Measurements from ENCODE around the gene GSE1.
A peak's percentile ranks its signal among the peaks of the same experiment; 100 is the strongest.

DNA sequence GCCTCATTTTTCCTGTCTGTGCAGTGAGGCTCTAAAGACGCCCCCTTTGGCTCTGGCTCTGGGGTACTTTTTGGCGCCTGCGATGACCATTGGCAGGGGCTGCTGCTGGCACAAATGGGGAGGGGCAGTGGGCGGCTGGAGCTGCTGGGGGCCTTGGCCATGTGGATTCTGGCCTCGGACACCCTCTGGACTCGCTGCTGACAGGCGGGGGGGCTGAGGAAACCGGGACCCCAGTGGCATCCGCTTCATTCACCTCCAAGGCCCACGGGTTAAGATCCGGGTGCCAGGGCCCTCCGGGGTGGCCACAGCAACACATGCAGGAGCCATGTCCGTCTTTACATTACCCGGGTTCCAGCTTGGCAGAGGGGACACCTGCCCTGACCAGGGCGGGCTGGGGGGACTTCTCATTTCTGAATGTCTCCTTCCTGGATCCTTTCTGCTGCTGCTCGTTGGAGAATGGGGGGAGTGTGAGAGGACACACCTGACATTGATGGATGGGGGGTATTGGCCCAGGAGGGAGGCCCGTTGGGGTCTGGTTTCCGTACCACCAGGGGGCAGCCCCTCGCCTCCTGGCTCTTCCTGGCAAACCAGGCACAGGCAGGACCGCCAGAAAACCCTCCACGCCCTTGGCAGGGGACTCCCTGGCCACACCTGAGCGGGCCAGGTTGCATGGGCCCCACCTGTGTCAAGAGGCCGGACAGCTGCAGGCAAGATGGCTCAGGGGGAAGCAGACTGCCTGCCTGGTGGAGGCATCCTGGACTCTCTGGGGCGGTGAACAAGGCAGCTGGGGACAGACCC lies 21.8 kb downstream of the GSE1 start:
- TF ChIP-seq ARNT (IDR thresholded peaks at IDR 0.05) = no peak
- TF ChIP-seq SUZ12 (IDR thresholded peaks at IDR 0.05) = no peak
- TF ChIP-seq L3MBTL2 (conservative IDR thresholded peaks at IDR 0.05) = no peak
- TF ChIP-seq ZNF384 (IDR thresholded peaks at IDR 0.05) = no peak
- TF ChIP-seq FOXK2 (IDR thresholded peaks at IDR 0.05) = no peak
- no peak for TF ChIP-seq ELF4 (IDR thresholded peaks at IDR 0.05)
- TF ChIP-seq CTBP1 (IDR thresholded peaks at IDR 0.05; ENCODE audit: borderline replicate concordance) = no peak
- no peak for TF ChIP-seq HDGF (IDR thresholded peaks at IDR 0.05; ENCODE audit: borderline replicate concordance)
- no peak for TF ChIP-seq FOXM1 (IDR thresholded peaks at IDR 0.05; ENCODE audit: borderline replicate concordance)
- TF ChIP-seq, protein P1, sequence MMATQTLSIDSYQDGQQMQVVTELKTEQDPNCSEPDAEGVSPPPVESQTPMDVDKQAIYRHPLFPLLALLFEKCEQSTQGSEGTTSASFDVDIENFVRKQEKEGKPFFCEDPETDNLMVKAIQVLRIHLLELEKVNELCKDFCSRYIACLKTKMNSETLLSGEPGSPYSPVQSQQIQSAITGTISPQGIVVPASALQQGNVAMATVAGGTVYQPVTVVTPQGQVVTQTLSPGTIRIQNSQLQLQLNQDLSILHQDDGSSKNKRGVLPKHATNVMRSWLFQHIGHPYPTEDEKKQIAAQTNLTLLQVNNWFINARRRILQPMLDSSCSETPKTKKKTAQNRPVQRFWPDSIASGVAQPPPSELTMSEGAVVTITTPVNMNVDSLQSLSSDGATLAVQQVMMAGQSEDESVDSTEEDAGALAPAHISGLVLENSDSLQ (IDR thresholded peaks at IDR 0.05) = peak; percentile 82
- no peak for TF ChIP-seq SP1 (IDR thresholded peaks at IDR 0.05)
- TF ChIP-seq BHLHE40 (IDR thresholded peaks at IDR 0.05; ENCODE audit: borderline replicate concordance) = no peak
